Osteoblast (primary cell): ENCODE data around the gene FTL. TPM values are rescaled to one million over a fixed set of nuclear protein-coding genes. Genes with fewer than 3 reads are reported as not detected.

Experiments
- DNase-seq: peaks from one replicate; pipeline ENCODE4 v3.0.0; 2011; ENCODE audit warnings: low spot score, mixed read lengths; ENCODE audit not compliant: insufficient read length; ENCODE audit errors: missing footprints
- H2AFZ ChIP-seq: 2 replicates; pipeline ENCODE4 v1.6.0; 2011; ENCODE audit warnings: mild to moderate bottlenecking, low read length
- H3K27ac ChIP-seq: 2 replicates; pipeline ENCODE4 v1.5.1; 2011; ENCODE audit warnings: mild to moderate bottlenecking, low read depth, low read length, moderate library complexity
- H3K27me3 ChIP-seq: 2 replicates; pipeline ENCODE4 v1.6.0; 2012; ENCODE audit warnings: mild to moderate bottlenecking, control low read depth, inconsistent platforms, low read length, moderate library complexity; ENCODE audit not compliant: insufficient read depth
- H3K36me3 ChIP-seq: 2 replicates; pipeline ENCODE4 v1.5.1; 2011; ENCODE audit warnings: mild to moderate bottlenecking, low read length, control low read depth, moderate library complexity; ENCODE audit not compliant: insufficient read depth
- H3K4me1 ChIP-seq: 2 replicates; pipeline ENCODE4 v1.5.1; 2011; ENCODE audit warnings: mild to moderate bottlenecking, low read length, control low read depth, moderate library complexity; ENCODE audit not compliant: insufficient read depth
- H3K4me2 ChIP-seq: 2 replicates; pipeline ENCODE4 v1.6.0; 2011; ENCODE audit warnings: mild to moderate bottlenecking, low read length; ENCODE audit not compliant: insufficient read depth
- H3K4me3 ChIP-seq: fragments of 200-600 bp; sonication (generic); 3 replicates; pipeline ENCODE4 v1.5.1; 2012; ENCODE audit warnings: mild to moderate bottlenecking, low read length, inconsistent platforms; ENCODE audit not compliant: insufficient read depth
- H3K79me2 ChIP-seq: 2 replicates; pipeline ENCODE4 v1.6.0; 2012; ENCODE audit warnings: mild to moderate bottlenecking, low read length, control low read depth, inconsistent platforms; ENCODE audit not compliant: insufficient read depth
- H3K9me3 ChIP-seq: 2 replicates; pipeline ENCODE4 v1.5.1; 2011; ENCODE audit warnings: low read depth, low read length, control low read depth
- H4K20me1 ChIP-seq: 2 replicates; pipeline ENCODE4 v1.6.0; 2012; ENCODE audit warnings: mild to moderate bottlenecking, low read length, control low read depth; ENCODE audit not compliant: insufficient read depth
- CTCF ChIP-seq: IDR thresholded peaks from 2 replicates; pipeline ENCODE4 v1.5.1; 2011; ENCODE audit warnings: mild to moderate bottlenecking, low read depth, low read length, moderate library complexity; ENCODE audit errors: extremely low read depth
- total RNA-seq: library from RNA; depleted of rRNA; stranded (reverse); fragments of >200 nt; gene quantifications from 2 replicates; pipeline ENCODE4 v1.2.3, GENCODE V29; 2012

Gene FTL
- total RNA-seq, 1 donor: 4,197 TPM

GRCh38 chr19:49009828-49010227 lies 44.7 kb downstream of the FTL start:
- DNase-seq: peak; percentile 8
- TF ChIP-seq CTCF: no peak
- Histone ChIP-seq H3K27me3 (no peaks in the 10 kb centered on the region), H3K79me2 (no peaks in the 10 kb centered on the region), H3K4me1 (no peaks in the 10 kb centered on the region), H3K36me3 (peaks cover 51% of the 10 kb centered on the region), H3K4me3 (no peak overlapping the region), H3K27ac (no peak overlapping the region), H2AFZ (no peak overlapping the region), H4K20me1 (no peaks in the 10 kb centered on the region), H3K9me3 (no peaks in the 10 kb centered on the region), H3K4me2 (no peak overlapping the region)

- Histone ChIP-seq H3K4me1 (no peaks in the 10 kb centered on the region), H3K27ac (no peak overlapping the region), H4K20me1 (no peaks in the 10 kb centered on the region), H3K4me2 (no peak overlapping the region), H3K36me3 (peaks cover 51% of the 10 kb centered on the region), H3K79me2 (no peaks in the 10 kb centered on the region), H2AFZ (no peak overlapping the region), H3K27me3 (no peaks in the 10 kb centered on the region), H3K4me3 (no peak overlapping the region), H3K9me3 (no peaks in the 10 kb centered on the region)
- no peak for TF ChIP-seq CTCF
- DNase-seq: no peak
These were observed 45.3 kb downstream of the FTL start for GRCh38 chr19:49010453-49010852.

- no peak overlapping the region for H3K4me2 ChIP-seq
These were observed 46.1 kb downstream of the FTL start for GRCh38 chr19:49011194-49011593.

More at GRCh38 chr19:49011194-49011593, 46.1 kb downstream of the FTL start:
- Histone ChIP-seq H3K4me1 (no peaks in the 10 kb centered on the region), H4K20me1 (no peaks in the 10 kb centered on the region), H3K4me3 (no peak overlapping the region), H3K27me3 (no peaks in the 10 kb centered on the region), H3K27ac (no peak overlapping the region), H3K36me3 (peaks cover 51% of the 10 kb centered on the region), H3K79me2 (no peaks in the 10 kb centered on the region), H3K9me3 (no peaks in the 10 kb centered on the region), H2AFZ (no peak overlapping the region)
- TF ChIP-seq CTCF: no peak
- DNase-seq: peak; percentile 9
